Measurements from ENCODE around the gene IL1F10. TPM values are rescaled to one million over a fixed set of nuclear protein-coding genes. Genes with fewer than 3 reads are reported as not detected.

IL1F10 gene
- total RNA-seq, 4 donors from 2014 or later = not detected

DNA sequence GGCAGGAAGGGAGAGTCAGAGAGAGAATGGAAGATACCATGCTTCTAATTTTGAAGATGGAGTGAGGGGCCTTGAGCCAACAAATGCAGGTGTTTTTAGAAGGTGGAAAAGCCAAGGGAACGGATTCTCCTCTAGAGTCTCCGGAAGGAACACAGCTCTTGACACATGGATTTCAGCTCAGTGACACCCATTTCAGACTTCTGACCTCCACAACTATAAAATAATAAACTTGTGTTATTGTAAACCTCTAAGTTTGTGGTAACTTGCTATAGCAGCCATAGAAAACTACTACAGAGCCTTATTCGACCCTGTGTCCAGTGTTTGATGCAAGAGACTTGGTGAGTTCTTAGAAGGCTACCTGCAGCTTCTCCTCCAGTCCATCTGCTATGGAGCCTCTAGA is 7.8 kb downstream of the IL1F10 start:
- Histone ChIP-seq H3K4me1 (no peaks in the 10 kb centered on the region), H3K4me3 (no peak overlapping the region), H3K9me3 (no peaks in the 10 kb centered on the region), H3K36me3 (no peaks in the 10 kb centered on the region), H3K27ac (replicated peaks in 1 of 4) (no peak overlapping the region), H3K27me3 (peaks cover 0 to 4% (median 0%) of the 10 kb centered on the region in 4 donors)
- no peak for TF ChIP-seq EP300 (IDR thresholded peaks at IDR 0.05)
- TF ChIP-seq, protein P1, sequence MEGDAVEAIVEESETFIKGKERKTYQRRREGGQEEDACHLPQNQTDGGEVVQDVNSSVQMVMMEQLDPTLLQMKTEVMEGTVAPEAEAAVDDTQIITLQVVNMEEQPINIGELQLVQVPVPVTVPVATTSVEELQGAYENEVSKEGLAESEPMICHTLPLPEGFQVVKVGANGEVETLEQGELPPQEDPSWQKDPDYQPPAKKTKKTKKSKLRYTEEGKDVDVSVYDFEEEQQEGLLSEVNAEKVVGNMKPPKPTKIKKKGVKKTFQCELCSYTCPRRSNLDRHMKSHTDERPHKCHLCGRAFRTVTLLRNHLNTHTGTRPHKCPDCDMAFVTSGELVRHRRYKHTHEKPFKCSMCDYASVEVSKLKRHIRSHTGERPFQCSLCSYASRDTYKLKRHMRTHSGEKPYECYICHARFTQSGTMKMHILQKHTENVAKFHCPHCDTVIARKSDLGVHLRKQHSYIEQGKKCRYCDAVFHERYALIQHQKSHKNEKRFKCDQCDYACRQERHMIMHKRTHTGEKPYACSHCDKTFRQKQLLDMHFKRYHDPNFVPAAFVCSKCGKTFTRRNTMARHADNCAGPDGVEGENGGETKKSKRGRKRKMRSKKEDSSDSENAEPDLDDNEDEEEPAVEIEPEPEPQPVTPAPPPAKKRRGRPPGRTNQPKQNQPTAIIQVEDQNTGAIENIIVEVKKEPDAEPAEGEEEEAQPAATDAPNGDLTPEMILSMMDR (IDR thresholded peaks at IDR 0.05) = no peak
- no peak for TF ChIP-seq POLR2A (IDR thresholded peaks at IDR 0.05; ENCODE audit: low read depth)
- TF ChIP-seq POLR2AphosphoS5 (IDR thresholded peaks at IDR 0.05) = no peak
- DNase-seq (ENCODE audit: extremely low spot score) = no peak
- intact Hi-C loops (cut with DNase I) = no loop called here
- 89% methylated on average over 3 of the region's 3 CpGs for WGBS

DNA sequence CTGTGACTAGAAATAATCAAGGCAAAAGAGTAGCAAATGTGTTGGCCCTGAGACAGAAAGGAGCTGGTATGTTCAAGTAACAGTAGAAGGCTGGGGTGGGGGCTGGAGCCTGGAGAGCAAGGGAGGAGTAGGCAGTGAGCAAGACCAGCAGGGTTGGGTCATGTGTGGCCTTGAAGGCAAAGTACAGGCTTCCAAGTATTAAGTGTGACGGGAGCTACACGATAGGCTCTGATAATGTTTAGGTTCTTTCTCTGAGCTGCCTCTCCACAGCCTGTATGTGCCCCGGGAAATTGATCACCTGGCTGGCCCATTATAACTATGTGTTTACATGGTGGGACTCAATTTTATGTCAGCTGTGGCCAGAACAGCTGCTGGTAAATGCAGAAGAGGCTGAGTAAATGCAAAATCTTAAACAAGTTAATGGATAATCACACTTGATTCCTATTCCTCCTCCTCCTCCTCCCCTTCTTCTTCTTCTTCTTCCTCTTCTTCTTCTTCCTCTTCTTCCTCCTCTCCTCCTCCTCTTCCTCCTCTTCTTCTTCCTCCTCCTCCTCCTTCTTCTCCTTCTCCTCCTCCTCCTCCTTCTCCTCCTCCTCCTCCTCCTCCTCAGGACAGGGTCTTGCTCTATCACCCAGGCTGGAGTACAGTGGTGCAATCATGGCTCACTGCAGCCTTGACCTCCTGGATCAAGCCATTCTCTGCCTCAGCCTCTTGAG is 9.3 kb downstream of the IL1F10 start:
- H3K4me3 ChIP-seq = no peak overlapping the region
- no peaks in the 10 kb centered on the region for H3K4me1 ChIP-seq
- intact Hi-C loops (cut with DNase I) = no loop called here
- no peak overlapping the region for H3K27ac ChIP-seq (replicated peaks in 1 of 4)
- DNase-seq (ENCODE audit: extremely low spot score) = no peak
- H3K36me3 ChIP-seq = no peaks in the 10 kb centered on the region
- H3K27me3 ChIP-seq = peaks cover 0 to 15% (median 0%) of the 10 kb centered on the region in 4 donors
- TF ChIP-seq POLR2AphosphoS5 (IDR thresholded peaks at IDR 0.05) (no peak), EP300 (IDR thresholded peaks at IDR 0.05) (no peak), POLR2A (IDR thresholded peaks at IDR 0.05; ENCODE audit: low read depth) (no peak)
- TF ChIP-seq, protein P1 (IDR thresholded peaks at IDR 0.05) = no peak
- WGBS = 68% methylated on average over 3 of the region's 3 CpGs
- no peaks in the 10 kb centered on the region for H3K9me3 ChIP-seq

DNA sequence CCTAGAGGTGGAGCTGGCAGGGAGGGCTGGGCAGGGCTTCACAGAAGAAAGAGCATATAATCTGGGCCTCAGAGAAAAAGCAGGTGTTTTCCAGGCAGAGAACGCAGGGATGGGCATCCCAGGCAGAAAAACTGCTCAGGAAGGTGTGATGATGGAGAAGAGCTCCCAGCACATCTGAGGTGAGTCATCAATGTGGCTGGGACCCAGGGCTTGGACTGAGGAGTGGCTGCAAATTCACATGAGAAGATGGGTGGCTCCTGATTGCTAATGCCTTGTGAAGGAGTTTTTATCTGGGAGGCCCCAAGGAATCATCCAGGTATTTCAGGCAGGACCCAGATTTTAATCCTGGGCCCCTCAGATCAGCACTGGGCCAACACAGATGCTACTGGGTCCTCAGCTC is 10.2 kb downstream of the IL1F10 start:
- H3K4me3 ChIP-seq = no peak overlapping the region
- H3K4me1 ChIP-seq = no peaks in the 10 kb centered on the region
- peaks cover 0 to 18% (median 0%) of the 10 kb centered on the region in 4 donors for H3K27me3 ChIP-seq
- TF ChIP-seq POLR2AphosphoS5 (IDR thresholded peaks at IDR 0.05) (no peak), POLR2A (IDR thresholded peaks at IDR 0.05; ENCODE audit: low read depth) (no peak), EP300 (IDR thresholded peaks at IDR 0.05) (no peak)
- TF ChIP-seq, protein P1 (IDR thresholded peaks at IDR 0.05) = no peak
- no peak overlapping the region for H3K27ac ChIP-seq (replicated peaks in 1 of 4)
- WGBS = 92% methylated on average over 1 of the region's 1 CpG
- H3K36me3 ChIP-seq = no peaks in the 10 kb centered on the region
- H3K9me3 ChIP-seq = no peaks in the 10 kb centered on the region
- no peak for DNase-seq (ENCODE audit: extremely low spot score)
- intact Hi-C loops (cut with DNase I) = no loop called here

DNA sequence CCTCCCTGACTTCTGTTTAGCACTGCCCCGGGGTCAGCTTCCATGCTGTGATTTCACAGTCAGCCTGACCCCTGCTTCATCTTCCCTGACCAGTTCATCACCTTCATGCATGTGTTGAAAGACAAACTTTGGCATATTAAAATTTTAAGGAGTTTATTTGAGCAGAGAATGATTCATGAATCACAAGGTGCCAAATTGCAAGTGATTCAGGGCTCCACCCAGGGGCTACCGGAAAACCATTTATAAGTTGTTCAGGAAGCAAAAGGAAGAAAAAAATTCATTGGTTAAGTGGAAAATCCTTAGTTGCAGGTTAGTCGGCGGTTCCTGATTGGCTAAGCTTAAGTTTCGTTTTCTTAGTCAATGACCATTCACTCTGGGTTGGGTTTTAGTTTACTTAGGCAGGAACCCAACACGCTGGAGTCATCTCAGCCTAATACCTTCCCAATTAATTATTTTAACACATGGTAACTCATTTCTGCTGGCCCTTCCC is 10.6 kb downstream of the IL1F10 start:
- WGBS = 53% methylated on average over 6 of the region's 6 CpGs

More for the DNA sequence above, 10.6 kb downstream of the IL1F10 start:
- intact Hi-C loops (cut with DNase I) = no loop called here
- Histone ChIP-seq H3K9me3 (no peaks in the 10 kb centered on the region), H3K27me3 (peaks cover 0 to 18% (median 0%) of the 10 kb centered on the region in 4 donors), H3K4me1 (no peaks in the 10 kb centered on the region), H3K36me3 (no peaks in the 10 kb centered on the region), H3K27ac (replicated peaks in 1 of 4) (no peak overlapping the region), H3K4me3 (no peak overlapping the region)
- no peak for TF ChIP-seq POLR2A (IDR thresholded peaks at IDR 0.05; ENCODE audit: low read depth)
- TF ChIP-seq EP300 (IDR thresholded peaks at IDR 0.05) = no peak
- TF ChIP-seq POLR2AphosphoS5 (IDR thresholded peaks at IDR 0.05) = no peak
- TF ChIP-seq, protein P1 (IDR thresholded peaks at IDR 0.05) = no peak
- DNase-seq (ENCODE audit: extremely low spot score) = no peak

Data from esophagus muscularis mucosa (tissue), 4 donors.